Aorta (tissue), 5 donors: ENCODE measurements around the gene CIZ1. TPM values are rescaled to one million over a fixed set of nuclear protein-coding genes. Genes with fewer than 3 reads are reported as not detected.
A peak's percentile ranks its signal among the peaks of the same experiment; 100 is the strongest.
"Not testable (repeated sequence)": the region's sequence is repeated elsewhere in the genome, so short reads cannot be mapped to it uniquely, and the experiment has no call there.

ENCODE experiments used
- ATAC-seq: fragments of 200-7000 bp; cut with Tn5 transposase; one replicate; pipeline ENCODE4 v1.9.1; 2022; ENCODE audit warnings: moderate library complexity; ENCODE audit not compliant: low FRiP score
- DNase-seq, 2 donors: peaks; one replicate each; pipeline ENCODE4 v3.0.0-alpha.2; 2020
- H3K27ac ChIP-seq, 2 donors: one replicate each; pipeline ENCODE4 v1.5.1; 2013; ENCODE audit warnings: low read length in 2 of 2, mild to moderate bottlenecking in 2 of 2, moderate library complexity in 2 of 2, control low read depth in 1 of 2, inconsistent platforms in 1 of 2, low read depth in 1 of 2
- H3K27me3 ChIP-seq, 2 donors: one replicate each; pipeline ENCODE4 v1.6.1; 2013; ENCODE audit warnings: control low read depth in 1 of 2, low read length in 1 of 2, mild to moderate bottlenecking in 1 of 2, moderate library complexity in 1 of 2; ENCODE audit not compliant: insufficient read depth in 2 of 2, control insufficient read depth in 1 of 2
- H3K36me3 ChIP-seq, 2 donors: one replicate each; pipeline ENCODE4 v1.6.1; 2013; ENCODE audit warnings: control low read depth in 1 of 2, low read length in 1 of 2, mild to moderate bottlenecking in 1 of 2; ENCODE audit not compliant: insufficient read depth in 2 of 2, control insufficient read depth in 1 of 2
- H3K4me1 ChIP-seq, 2 donors: one replicate each; pipeline ENCODE4 v1.6.1; 2013; ENCODE audit warnings: low read length in 2 of 2, control low read depth in 1 of 2, mild to moderate bottlenecking in 1 of 2, moderate library complexity in 1 of 2; ENCODE audit not compliant: insufficient read depth in 2 of 2, control insufficient read depth in 1 of 2
- H3K4me3 ChIP-seq, 2 donors: one replicate each; pipeline ENCODE4 v1.5.1; 2013; ENCODE audit warnings: low read length in 2 of 2, control low read depth in 1 of 2, mild to moderate bottlenecking in 1 of 2
- H3K9me3 ChIP-seq: one replicate; pipeline ENCODE4 v1.6.1; 2013; ENCODE audit warnings: mild to moderate bottlenecking, low read length; ENCODE audit not compliant: control insufficient read depth
- WGBS, 2 donors: extraction: QIAGEN DNeasy Blood & Tissue Kit; methylation state at CpG; one replicate each; pipeline ENCODE4 v1.1.7; 2013; 5-methylcytosine and 5-hydroxymethylcytosine counted together
- intact Hi-C, 2 donors: fragments of 100-400 bp; cut with DNase I; formaldehyde crosslinking; loops; one replicate each; pipeline versions ENCODE4 v1.14.2 to v1.15.0; 2022
- polyA plus RNA-seq, 2 donors: library from polyadenylated mRNA; stranded (reverse); fragments of 200-250 nt; gene quantifications; one replicate each; pipeline ENCODE4 v1.2.3, GENCODE V29; 2013
- total RNA-seq, 2 donors: library from RNA; stranded (reverse); fragmentation: NEBNext Ultra II Directional; extraction: Animal tissue kit (Norgen Biotek cat#: 25700); gene quantifications; one replicate each; pipeline ENCODE4 v1.2.1, GENCODE V29; 2021
- donor health status: healthy with polysubstance abuse.
- donor health status: Bipolar disorder and iron deficiency.
- donor health status: DM: no; HTN: no; CAD: no.
- donor health status: DM: no; HTN: no; CAD: no.
- donor health status: DM: yes; HTN: yes; CAD: no.

CIZ1 gene
- total and polyA plus RNA-seq, 4 donors = 38.4 to 117 (median 74.7) TPM

DNA sequence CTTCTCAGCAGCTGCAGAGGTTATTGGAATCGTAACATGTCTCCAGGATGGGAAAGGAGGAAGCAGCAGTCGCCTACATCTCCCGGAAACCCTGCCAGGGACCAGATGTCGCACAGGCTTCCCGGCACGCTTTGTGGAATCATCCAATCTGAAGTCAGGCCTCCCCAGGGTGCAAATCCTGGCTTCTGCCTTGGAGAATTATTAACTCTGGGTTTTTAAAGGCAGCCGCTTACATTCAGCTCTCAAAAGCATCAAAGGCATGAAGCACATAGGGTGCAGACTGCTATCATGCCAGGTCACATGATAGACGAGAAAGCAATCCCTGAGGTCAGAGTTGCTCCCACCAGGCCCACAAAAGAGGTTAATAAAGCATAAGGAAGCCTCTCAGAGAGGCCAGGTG is 59.2 kb downstream of the CIZ1 start:
- ATAC-seq, H3K27me3 ChIP-seq, H3K36me3 ChIP-seq, intact Hi-C loops, H3K4me1 ChIP-seq, H3K27ac ChIP-seq, H3K9me3 ChIP-seq, H3K4me3 ChIP-seq: not testable (repeated sequence)
- DNase-seq = peak in 1 of 2 donors; percentile 55
- WGBS, 2 donors = 23 to 27% methylated on average over 8 of the region's 8 CpGs

DNA sequence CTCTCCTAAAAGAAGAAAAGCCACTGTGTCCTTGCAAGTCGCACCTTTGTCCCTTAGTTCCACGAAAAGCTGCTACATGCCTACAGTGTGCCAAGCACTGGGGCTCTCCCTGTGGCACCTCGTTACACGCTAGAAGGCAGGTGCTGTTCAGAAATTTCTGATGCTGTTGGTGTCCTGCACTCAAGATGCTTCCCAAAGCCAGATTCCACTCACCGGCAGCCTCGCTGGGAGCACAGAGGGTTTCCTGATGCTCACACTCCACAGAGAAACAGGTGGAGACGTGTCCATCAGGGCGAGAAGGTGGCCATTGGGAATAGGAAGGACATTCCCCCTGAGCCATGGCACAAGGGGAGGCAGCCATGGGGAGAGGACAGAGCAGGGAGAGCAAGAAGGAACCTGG is 60.0 kb downstream of the CIZ1 start:
- 75 to 80% methylated on average over 8 of the region's 8 CpGs for WGBS, 2 donors
- H3K4me3 ChIP-seq, intact Hi-C loops, H3K36me3 ChIP-seq, H3K27ac ChIP-seq, H3K4me1 ChIP-seq, H3K27me3 ChIP-seq, H3K9me3 ChIP-seq, ATAC-seq: not testable (repeated sequence)
- DNase-seq = peak in 1 of 2 donors; percentile 51

DNA sequence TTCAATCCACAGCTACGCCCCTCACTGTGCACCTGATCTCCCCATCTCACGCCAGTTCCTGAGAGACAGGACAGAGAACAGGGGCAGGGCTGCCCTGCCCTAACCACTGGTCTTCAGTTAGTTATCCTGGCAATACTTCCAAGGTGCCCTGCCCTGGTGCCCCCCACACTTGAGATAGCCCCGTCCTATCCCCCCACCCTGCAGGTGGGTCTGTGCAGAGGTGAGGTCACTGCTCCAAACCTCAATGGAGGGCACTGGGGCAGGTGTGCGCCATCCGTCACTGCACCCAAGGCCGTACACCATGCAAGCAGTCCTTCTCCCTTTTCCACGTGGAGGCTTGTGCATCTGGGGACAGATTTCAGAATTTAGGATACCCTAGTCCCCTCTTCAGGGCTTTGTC is 60.7 kb downstream of the CIZ1 start:
- H3K9me3 ChIP-seq, H3K27ac ChIP-seq, H3K36me3 ChIP-seq, H3K27me3 ChIP-seq, H3K4me3 ChIP-seq, intact Hi-C loops, H3K4me1 ChIP-seq, ATAC-seq: not testable (repeated sequence)
- WGBS, 2 donors = 57 to 59% methylated on average over 7 of the region's 7 CpGs
- peak; percentile 30 to 46 for DNase-seq

DNA sequence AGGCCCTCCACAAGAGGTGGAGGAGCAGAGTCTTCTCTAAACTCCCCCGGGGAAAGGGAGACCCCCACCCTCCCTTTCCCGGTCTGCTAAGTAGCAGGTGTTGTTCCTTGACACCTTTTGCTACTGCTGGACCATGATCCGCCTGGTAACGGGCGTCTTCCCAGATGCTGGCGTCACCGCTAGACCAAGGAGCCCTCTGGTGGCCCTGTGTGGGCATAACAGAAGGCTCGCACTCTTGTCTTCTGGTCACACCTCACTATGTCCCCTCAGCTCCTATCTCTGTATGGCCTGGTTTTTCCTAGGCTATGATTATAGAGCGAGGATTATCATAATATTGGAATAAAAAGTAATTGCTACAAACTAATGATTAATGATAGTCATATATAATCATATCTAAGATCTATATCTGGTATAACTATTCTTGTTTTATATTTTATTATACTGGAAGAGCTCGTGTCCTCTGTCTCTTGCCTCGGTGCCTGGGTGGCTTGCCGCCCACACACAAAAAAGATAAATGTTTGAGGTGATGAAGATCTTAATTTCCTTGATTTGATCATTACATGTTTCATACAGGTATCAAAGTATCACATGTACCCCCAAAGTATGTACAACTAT is 61.3 kb downstream of the CIZ1 start:
- ATAC-seq, H3K27me3 ChIP-seq, H3K27ac ChIP-seq, H3K4me1 ChIP-seq, H3K9me3 ChIP-seq, H3K4me3 ChIP-seq, H3K36me3 ChIP-seq, intact Hi-C loops: not testable (repeated sequence)
- DNase-seq = peak; percentile 73 to 83
- 25 to 31% methylated on average over 11 to 12 of the region's 12 CpGs for WGBS, 2 donors

DNA sequence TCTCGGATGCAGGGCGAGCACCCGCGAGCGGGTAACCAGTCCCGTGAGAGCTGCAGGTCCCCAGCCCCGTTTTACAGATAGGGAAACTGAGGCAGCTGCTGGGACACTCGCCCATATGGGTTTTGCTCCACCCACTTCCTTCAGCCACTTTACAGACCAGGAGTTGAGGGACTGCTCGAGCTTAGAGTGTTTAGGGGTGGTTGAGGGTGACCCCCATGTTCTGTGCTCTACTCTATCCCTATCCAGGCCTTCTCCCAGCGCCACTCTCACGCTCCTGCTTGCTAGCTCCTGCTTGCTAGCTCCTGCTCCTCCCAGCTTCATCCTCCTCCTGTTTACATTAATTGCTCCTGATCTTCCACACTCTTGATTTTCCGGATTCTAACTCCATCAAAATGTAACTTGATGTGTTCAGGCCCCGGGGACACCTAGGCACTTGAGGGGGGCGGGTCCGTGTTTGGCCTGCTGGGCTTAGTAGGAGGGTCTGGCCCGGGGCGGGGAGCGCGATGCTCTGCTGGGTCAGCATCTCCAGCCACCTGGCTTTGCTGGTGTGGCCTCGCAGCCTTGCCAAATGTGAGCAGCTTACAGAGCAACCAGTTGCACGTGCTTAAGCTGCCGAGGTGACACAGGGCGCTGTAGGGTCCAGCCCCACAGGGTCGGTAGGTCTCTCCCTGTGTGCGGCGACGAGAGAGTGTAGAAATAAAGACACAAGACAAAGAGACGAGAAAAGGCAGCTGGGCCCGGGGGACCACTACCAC is 62.4 kb downstream of the CIZ1 start:
- intact Hi-C loops = no loop called here
- peak overlapping the region; percentile 8 to 63 for H3K4me3 ChIP-seq
- peak; percentile 59 to 73 for DNase-seq
- no peaks in the 10 kb centered on the region for H3K27me3 ChIP-seq
- H3K4me1 ChIP-seq = no peaks in the 10 kb centered on the region
- H3K9me3 ChIP-seq = no peaks in the 10 kb centered on the region
- H3K27ac ChIP-seq = no peak overlapping the region
- no peak for ATAC-seq
- no peaks in the 10 kb centered on the region for H3K36me3 ChIP-seq
- WGBS, 2 donors = 64 to 65% methylated on average over 29 of the region's 29 CpGs

DNA sequence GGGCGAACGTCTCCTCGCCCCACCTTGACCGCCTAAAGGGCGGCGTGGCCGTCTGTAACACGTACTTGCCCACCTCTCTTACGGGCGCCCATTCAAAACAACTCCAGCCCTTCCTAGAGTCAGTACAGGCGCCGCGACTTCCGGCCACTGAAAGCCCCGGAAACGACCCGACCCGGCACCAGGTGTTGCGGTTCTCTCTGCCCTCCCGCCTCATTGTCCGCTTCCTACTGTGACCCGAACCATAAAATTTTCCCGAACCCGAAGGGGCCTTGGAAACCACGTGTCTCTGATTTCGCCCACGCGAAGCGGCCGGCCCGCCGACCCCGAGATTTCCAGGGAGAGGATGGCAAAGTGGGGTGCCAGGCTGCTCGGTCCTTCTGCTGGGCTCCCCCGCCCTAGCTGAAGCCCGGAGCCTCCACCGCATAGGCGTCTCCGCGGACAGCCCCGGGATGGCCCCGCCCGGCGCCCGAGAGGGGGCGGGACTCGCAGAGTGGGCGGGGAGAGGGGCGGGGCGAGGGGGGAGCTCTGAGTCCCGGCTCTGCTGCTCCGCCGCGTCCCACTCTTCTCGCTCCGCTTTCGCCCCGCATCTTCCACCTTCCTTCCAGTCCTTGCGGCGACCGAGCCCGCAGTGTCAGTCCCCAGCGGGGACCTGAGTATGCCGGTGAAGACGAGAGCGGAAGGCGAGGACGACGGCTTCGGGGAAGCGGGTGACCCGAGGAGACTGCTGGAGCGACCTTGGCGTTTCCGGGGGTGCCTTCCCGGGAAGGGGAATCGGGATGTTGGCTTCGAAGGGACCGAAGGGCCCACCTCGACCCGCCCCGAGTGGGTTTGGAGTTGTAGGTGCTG is 63.2 kb downstream of the CIZ1 start:
- Histone ChIP-seq H3K27ac (peak overlapping the region in 1 of 2 donors; percentile 71), H3K4me3 (peak overlapping the region; percentile 63 to 69), H3K36me3 (no peaks in the 10 kb centered on the region), H3K9me3 (no peaks in the 10 kb centered on the region), H3K27me3 (no peaks in the 10 kb centered on the region), H3K4me1 (no peaks in the 10 kb centered on the region)
- WGBS, 2 donors = 0% methylated on average over 75 to 82 of the region's 82 CpGs
- peak; percentile 95 for ATAC-seq
- peak; percentile 86 to 94 for DNase-seq
- intact Hi-C loops = no loop called here

DNA sequence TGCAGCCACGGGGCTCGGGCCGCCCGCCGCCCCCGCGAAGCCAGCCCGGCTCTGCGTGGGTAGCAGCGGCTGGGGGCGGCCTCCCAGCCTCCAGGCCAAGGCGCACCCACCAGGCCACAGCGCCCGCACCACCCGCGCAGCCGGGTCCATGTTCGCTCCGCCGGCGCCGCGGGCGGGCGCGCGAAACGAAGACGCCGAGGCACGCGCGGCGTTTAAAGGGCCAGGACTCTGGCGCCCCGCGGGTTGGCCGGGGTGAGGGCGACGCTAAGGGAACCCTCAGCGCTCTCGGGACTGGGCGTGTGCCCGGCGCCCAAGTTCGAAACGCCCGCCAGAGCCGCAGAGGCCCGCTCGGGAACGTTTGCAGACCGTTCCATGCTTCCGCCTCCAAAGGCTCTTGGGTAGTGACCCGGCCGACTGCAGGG is 63.8 kb downstream of the CIZ1 start, which contains the start of gene PTGES2:
PTGES2 (minus strand) TSS at position 162 of the 422 bp plus-strand sequence; CDS start at position 150, 12 bp downstream.
- peak within 1 kb of the TSS; percentile 63 to 69 for H3K4me3 ChIP-seq
- H3K36me3 ChIP-seq = no peaks in the 10 kb centered on the region
- ATAC-seq (peak; percentile 94), DNase-seq (peak; percentile 92 to 95)
- WGBS, 2 donors = 0% methylated on average over 55 to 56 of the region's 56 CpGs
- H3K4me1 ChIP-seq = no peaks in the 10 kb centered on the region
- no peaks in the 10 kb centered on the region for H3K27me3 ChIP-seq
- intact Hi-C loops = no loop called here
- H3K9me3 ChIP-seq = no peaks in the 10 kb centered on the region
- H3K27ac ChIP-seq = peak within 1 kb of the TSS in 1 of 2 donors; percentile 71

DNA sequence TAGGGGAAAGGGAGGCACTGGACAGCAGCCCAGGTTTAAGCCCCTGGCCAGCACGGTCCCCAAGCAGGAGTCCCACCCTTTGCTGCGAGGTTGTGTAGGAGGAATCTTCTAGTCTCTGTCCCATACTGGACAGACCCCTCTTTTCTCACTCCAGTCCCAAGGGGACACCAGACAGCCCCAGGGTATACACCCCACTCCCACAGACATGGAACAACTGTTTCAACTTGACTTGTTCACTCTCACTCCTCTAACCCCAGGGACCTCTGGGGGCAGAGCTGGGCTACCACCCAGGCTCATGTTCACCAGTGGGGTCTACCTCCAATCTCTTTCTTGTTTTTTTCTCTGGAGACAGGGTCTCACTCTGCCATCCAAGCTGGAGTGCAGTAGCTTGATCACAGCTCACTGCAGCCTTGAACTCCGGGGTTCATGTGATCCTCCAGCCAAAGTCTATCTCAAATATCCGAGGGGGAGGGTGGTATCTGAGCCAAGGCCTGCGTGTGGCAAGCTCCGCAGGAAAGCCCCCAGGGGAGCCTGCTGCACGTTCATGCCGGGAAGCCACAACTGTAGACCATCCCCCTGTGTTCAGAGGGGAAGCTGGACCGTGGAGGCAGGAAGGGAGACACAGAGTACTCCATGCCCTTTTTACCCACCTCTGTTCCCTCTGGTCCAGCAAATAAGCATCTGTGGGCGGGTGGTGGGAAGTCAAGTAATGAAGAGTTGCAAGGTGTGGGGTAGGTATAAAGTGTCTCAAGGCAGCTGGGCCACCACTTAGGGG is 65.6 kb downstream of the CIZ1 start:
- intact Hi-C loops = no loop called here
- H3K27me3 ChIP-seq = no peaks in the 10 kb centered on the region
- WGBS, 2 donors = 45 to 54% methylated on average over 10 of the region's 10 CpGs
- ATAC-seq (no peak), DNase-seq (peak; percentile 44 to 67)
- peaks cover 0 to 1% of the 10 kb centered on the region in 2 donors for H3K36me3 ChIP-seq
- H3K4me1 ChIP-seq = no peaks in the 10 kb centered on the region
- no peaks in the 10 kb centered on the region for H3K9me3 ChIP-seq
- no peak overlapping the region for H3K27ac ChIP-seq
- no peak overlapping the region for H3K4me3 ChIP-seq
